GM19372 (cell line): ENCODE data around the gene RABEPK.
"Not testable (repeated sequence)": the region's sequence is repeated elsewhere in the genome, so short reads cannot be mapped to it uniquely, and the experiment has no call there.

Experiments
- ATAC-seq: cut with Tn5 transposase; IDR thresholded peaks from one replicate; pipeline ENCODE4 v1.9.1; 2021; ENCODE audit warnings: mild to moderate bottlenecking, low read depth, moderate library complexity; ENCODE audit not compliant: unreplicated experiment

RABEPK gene

GRCh38 chr9:125241863-125242739, 41.8 kb downstream of the RABEPK start:
- ATAC-seq, result peak; percentile 8

- no peak for ATAC-seq
Observed at GRCh38 chr9:125243792-125244260, 43.5 kb downstream of the RABEPK start.

- no peak for ATAC-seq
Observed at GRCh38 chr9:125246261-125246667, 45.9 kb downstream of the RABEPK start.

GRCh38 chr9:125254231-125254630, 53.9 kb downstream of the RABEPK start:
- ATAC-seq, result no peak

GRCh38 chr9:125255781-125256391, 55.5 kb downstream of the RABEPK start:
- no peak for ATAC-seq

- no peak for ATAC-seq
Observed at GRCh38 chr9:125258160-125258785, 57.9 kb downstream of the RABEPK start.

GRCh38 chr9:125258832-125259534, 58.6 kb downstream of the RABEPK start:
- no peak for ATAC-seq

GRCh38 chr9:125260561-125260960, 60.2 kb downstream of the RABEPK start:
- ATAC-seq, result no peak

- ATAC-seq, result peak; percentile 97
Observed at GRCh38 chr9:125261501-125262293, 61.4 kb downstream of the RABEPK start, which contains the start of gene GAPVD1. Gene GAPVD1 (plus strand): TSS chr9:125261826. CDS start chr9:125298922, 37,096 bp downstream.

GRCh38 chr9:125262294-125262991, 62.1 kb downstream of the RABEPK start:
- no peak for ATAC-seq

- ATAC-seq, result not testable (repeated sequence)
Observed at GRCh38 chr9:125264068-125264467, 63.7 kb downstream of the RABEPK start.

GRCh38 chr9:125268394-125269013, 68.2 kb downstream of the RABEPK start:
- no peak for ATAC-seq

- no peak for ATAC-seq
Observed at GRCh38 chr9:125269014-125269397, 68.7 kb downstream of the RABEPK start.

- ATAC-seq, result no peak
Observed at GRCh38 chr9:125271081-125271480, 70.7 kb downstream of the RABEPK start.

- no peak for ATAC-seq
Observed at GRCh38 chr9:125272697-125273096, 72.4 kb downstream of the RABEPK start.

GRCh38 chr9:125276771-125277170, 76.4 kb downstream of the RABEPK start:
- ATAC-seq, result no peak

GRCh38 chr9:125277411-125277810, 77.1 kb downstream of the RABEPK start:
- ATAC-seq, result no peak

GRCh38 chr9:125280945-125281344, 80.6 kb downstream of the RABEPK start:
- no peak for ATAC-seq
